Right atrium auricular region (tissue), 2 donors: ENCODE data around the gene ZNF526. TPM values are rescaled to one million over a fixed set of nuclear protein-coding genes. Genes with fewer than 3 reads are reported as not detected.
A peak's percentile ranks its signal among the peaks of the same experiment; 100 is the strongest.
"Not testable (repeated sequence)": the region's sequence is repeated elsewhere in the genome, so short reads cannot be mapped to it uniquely, and the experiment has no call there.

Experiments
- DNase-seq: peaks from one replicate; pipeline ENCODE4 v3.0.0-alpha.2; 2019; ENCODE audit warnings: low spot score
- H3K27ac ChIP-seq, 2 donors: fragments of 200-600 bp; sonication (generic); 1 replicate in 1 of 2; 2 replicates in 1 of 2; pipeline ENCODE4 v1.5.1; 2016 to 2019
- H3K27me3 ChIP-seq, 2 donors: fragments of 200-600 bp; sonication (generic); one replicate each; pipeline versions ENCODE4 v1.5.1 to v1.6.0; 2017 to 2019
- H3K36me3 ChIP-seq: fragments of 200-600 bp; sonication (generic); one replicate; pipeline ENCODE4 v1.5.1; 2016
- H3K4me1 ChIP-seq, 2 donors: fragments of 200-600 bp; sonication (generic); one replicate each; pipeline versions ENCODE4 v1.5.1 to v1.6.0; 2017 to 2019
- H3K4me3 ChIP-seq, 2 donors: fragments of 200-600 bp; sonication (generic); 1 replicate in 1 of 2; 2 replicates in 1 of 2; pipeline ENCODE4 v1.5.1; 2017 to 2019; ENCODE audit warnings: mild to moderate bottlenecking in 1 of 2, moderate library complexity in 1 of 2
- H3K9me3 ChIP-seq, 2 donors: fragments of 200-600 bp; sonication (generic); one replicate each; pipeline ENCODE4 v1.5.1; 2019
- total RNA-seq, 2 donors: library from RNA; depleted of rRNA; stranded (reverse); fragments of >200 nt; gene quantifications; one replicate each; pipeline ENCODE4 v1.1.0, GENCODE V29; 2016
- TF ChIP-seq, protein P1 (sequence below), 2 donors: fragments of 200-600 bp; sonication (generic); IDR thresholded peaks; one replicate each; pipeline ENCODE4 v1.5.1; 2019; ENCODE audit warnings: antibody characterized with exemption in 2 of 2

Gene ZNF526
- total RNA-seq, 2 donors from 2014 or later, result 2.6 to 5.4 TPM

DNA sequence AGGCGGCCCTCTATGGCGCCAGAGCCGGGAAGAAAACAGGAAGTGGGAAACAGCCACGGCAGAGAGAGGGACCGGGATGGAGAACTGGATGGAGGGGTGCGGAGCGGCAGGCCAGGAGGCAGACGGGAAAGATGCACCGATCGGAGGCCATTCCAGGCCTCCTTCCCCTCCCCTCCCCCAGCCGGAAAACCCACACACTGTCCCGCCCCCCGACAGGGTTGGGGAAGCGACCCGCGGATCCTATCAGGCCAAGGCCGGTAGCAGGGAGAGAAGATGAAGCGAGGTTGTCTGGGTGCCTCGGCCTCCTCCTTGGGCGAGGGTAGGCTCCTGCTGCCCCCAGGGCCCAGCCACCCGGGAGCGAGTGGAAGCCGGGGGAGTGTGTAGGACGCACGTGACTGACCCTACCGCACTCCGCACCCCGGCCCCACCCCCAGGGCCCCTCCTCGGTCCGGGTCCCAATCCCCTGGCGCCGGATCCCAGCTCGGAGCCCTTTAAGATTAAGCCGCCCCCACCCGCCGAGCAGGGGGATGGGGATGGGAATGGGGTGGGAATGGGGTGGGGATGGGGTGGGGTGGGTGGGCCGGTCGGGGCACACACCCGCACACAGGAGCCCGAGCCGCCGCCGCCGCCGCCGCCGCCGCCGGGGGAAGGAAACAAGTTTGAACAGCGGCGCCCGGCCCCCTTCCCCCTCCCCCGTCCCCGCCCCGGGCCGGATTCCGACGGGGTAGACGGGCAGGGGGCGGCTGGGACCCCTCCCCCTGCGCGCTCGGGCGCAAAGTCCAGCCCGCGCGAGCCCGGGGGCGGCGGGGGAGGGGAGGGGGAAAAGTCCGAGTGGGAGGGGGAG, 33.4 kb downstream of the ZNF526 start:
- peaks cover 0 to 57% of the 10 kb centered on the region in 2 donors for H3K4me1 ChIP-seq
- no peak for DNase-seq
- TF ChIP-seq, protein P1, sequence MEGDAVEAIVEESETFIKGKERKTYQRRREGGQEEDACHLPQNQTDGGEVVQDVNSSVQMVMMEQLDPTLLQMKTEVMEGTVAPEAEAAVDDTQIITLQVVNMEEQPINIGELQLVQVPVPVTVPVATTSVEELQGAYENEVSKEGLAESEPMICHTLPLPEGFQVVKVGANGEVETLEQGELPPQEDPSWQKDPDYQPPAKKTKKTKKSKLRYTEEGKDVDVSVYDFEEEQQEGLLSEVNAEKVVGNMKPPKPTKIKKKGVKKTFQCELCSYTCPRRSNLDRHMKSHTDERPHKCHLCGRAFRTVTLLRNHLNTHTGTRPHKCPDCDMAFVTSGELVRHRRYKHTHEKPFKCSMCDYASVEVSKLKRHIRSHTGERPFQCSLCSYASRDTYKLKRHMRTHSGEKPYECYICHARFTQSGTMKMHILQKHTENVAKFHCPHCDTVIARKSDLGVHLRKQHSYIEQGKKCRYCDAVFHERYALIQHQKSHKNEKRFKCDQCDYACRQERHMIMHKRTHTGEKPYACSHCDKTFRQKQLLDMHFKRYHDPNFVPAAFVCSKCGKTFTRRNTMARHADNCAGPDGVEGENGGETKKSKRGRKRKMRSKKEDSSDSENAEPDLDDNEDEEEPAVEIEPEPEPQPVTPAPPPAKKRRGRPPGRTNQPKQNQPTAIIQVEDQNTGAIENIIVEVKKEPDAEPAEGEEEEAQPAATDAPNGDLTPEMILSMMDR (IDR thresholded peaks at IDR 0.05), result no peak

DNA sequence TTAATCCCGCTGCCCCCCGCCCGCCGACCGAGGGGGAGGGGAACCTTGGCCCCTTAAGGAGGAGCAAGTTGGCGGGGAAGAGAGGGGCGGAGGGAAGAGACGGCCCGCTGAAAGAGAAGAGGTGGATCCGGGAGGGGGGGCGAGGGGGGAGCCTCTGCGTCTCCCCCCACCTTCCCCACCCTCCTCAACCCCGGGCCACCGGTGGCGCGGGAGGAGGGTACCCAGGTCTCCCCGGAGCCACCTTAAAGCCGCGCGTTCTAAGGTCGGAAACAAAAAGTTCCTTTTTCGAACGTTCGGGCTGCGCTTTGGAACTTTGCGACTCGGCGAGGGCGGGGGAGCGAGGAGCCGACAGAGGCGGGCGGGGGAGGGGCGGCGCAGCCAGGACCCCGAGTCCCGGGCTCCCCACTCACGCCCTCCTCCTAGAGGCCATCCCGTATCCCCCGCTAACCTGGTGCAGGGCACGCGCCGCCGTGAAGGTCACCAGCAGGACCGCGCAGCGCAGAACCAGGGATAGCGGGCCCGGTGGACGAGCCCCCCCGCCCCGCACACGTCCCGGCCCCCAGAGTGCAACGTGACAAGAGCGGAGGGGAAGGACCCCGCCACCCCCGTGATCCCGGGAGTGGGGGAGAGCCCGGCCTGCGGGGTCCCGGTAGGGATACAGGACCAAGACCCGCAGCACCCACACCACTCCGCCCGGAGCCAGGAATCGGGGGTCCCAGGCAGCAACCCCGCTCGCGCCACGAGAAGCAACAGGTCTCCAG, 34.2 kb downstream of the ZNF526 start:
- peak overlapping the region; percentile 94 to 97 for H3K4me3 ChIP-seq
- H3K9me3 ChIP-seq, result no peaks in the 10 kb centered on the region
- H3K27ac ChIP-seq, result peak overlapping the region; percentile 99
- peaks cover 4% of the 10 kb centered on the region for H3K36me3 ChIP-seq
- TF ChIP-seq, protein P1 (IDR thresholded peaks at IDR 0.05), result no peak
- no peaks in the 10 kb centered on the region for H3K27me3 ChIP-seq
- H3K4me1 ChIP-seq, result peaks cover 0 to 49% of the 10 kb centered on the region in 2 donors
- DNase-seq, result no peak

More for the DNA sequence above, 33.4 kb downstream of the ZNF526 start:
- Histone ChIP-seq H3K27ac (peak overlapping the region; percentile 99), H3K36me3 (peaks cover 12% of the 10 kb centered on the region), H3K27me3 (no peaks in the 10 kb centered on the region), H3K9me3 (no peaks in the 10 kb centered on the region), H3K4me3 (peak overlapping the region; percentile 94 to 97)

DNA sequence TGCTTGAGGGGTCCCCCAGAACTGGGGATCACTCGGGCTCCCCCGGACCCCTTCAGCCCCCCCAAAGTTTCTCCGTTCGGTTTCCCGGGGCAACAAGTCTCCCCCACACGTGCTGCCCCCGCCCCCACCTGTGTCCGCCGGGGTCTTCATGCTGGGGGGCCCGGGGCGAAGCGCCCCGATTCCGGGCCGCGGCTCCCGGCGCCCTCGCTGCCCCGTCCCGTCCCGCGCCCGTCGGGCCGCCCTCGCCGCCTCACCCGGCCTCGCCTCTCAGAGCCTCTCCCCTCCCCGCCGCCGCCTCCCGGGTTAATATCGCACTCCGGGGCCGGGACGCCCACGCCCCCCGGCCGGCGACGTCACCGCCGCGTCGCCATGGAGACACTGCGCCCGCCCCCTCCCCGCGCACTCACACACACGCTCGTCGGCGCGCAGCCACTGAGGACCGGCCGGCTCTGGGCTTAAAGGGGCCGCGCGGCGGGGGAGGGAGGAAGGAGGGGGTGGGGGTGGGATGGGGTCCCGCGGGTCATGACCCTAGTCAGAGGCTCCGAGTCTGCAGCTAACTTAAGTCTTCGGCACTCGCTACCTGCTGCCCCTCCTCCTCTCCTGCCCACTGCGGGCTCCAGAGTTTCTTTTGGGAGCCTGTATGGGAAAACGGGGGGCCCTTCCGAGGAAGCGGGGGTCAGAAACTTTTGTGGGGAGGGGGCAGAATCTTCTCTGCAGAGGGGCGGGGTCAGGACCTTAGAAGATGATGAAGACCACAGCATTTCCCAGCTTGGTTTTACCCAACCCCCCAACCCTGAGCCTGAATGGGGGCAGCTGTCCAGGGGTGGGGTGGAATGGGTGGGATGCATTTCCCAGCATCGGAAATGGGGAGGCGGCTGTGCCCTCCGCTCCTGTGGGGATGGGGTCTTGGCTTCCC, 35.0 kb downstream of the ZNF526 start, which contains the start of gene ERF:
Gene ERF, minus strand, starts transcription at position 279 of the 916 bp plus-strand sequence. Its CDS starts 129 bp downstream, at position 150.
- H3K36me3 ChIP-seq, result no peaks in the 10 kb centered on the region
- no peaks in the 10 kb centered on the region for H3K9me3 ChIP-seq
- TF ChIP-seq, protein P1 (IDR thresholded peaks at IDR 0.05), result no peak
- H3K27me3 ChIP-seq, result no peaks in the 10 kb centered on the region
- H3K4me1 ChIP-seq, result peaks cover 0 to 41% of the 10 kb centered on the region in 2 donors
- peak; percentile 96 for DNase-seq
- H3K4me3 ChIP-seq, result peak within 1 kb of the TSS; percentile 94 to 97
- peak within 1 kb of the TSS; percentile 99 for H3K27ac ChIP-seq

DNA sequence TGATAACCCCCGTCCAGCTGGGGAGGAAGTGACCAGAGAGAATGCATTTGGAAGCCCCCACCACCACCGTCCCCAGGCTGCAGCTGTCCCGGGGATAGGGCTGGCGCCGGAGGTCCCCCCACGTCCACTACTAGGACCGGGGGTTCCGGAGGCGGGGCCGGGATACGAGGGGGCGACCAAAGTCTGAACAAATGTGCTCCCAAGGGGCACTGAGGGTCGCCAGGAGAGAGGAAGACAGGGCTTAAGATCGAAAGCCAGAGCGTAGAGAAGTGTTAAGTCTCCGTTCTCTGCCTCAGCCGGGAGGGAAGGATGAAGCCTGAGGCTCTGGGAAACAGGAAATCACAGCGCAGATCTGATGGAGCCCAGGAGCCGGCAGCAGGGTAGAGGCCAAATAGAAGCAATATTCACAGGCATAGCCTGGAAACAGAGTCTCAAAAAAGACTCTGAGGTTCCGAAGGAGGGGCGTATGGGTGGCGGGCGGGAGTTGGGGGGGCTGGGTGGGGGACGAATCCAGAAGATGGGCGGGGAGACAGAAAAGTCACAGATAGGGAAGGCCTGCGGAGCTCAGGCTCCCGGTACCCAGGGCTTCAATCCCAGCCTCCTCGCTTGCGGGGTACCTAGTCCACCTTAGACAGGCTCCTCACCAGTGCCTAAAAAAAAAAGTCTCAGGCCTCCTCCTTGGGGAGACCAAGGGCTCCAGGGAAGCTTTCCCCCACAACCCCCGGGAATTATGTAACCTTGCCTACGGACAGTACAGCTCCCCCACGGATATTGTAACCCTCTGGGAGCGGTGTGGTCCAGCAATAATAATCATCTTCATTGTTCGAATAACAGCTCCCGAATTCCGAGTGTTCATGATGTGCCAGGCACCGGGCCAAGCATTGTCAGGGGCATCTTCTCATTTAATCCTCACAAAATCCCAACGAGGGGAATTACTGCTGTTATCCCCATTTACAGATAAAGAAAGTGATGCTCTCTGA, 35.9 kb downstream of the ZNF526 start:
- H3K4me1 ChIP-seq, result peaks cover 0 to 32% of the 10 kb centered on the region in 2 donors
- DNase-seq, result no peak
- H3K36me3 ChIP-seq, result no peaks in the 10 kb centered on the region
- no peaks in the 10 kb centered on the region for H3K27me3 ChIP-seq
- H3K9me3 ChIP-seq, result no peaks in the 10 kb centered on the region
- TF ChIP-seq, protein P1 (IDR thresholded peaks at IDR 0.05), result no peak
- peak overlapping the region; percentile 99 for H3K27ac ChIP-seq
- H3K4me3 ChIP-seq, result peak overlapping the region; percentile 94 to 97

DNA sequence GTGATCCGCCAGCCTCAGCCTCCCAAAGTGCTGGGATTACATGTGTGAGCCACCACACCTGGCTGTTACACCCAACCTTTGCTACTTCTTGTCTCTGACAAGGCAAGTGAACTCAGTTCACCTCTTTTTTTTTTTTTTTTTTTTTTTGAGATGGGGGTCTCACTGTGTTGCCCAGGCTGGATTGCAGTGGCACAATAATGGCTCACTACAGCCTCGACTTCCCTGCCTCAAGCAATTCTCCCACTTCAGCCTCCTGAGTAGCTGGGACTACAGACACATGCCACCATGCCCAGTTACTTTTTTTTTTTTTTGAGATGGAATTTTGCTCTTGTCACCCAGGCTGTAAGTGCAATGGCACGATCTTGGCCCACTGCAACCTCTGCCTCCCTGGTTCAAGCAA, 37.7 kb downstream of the ZNF526 start:
- not testable (repeated sequence) for H3K27ac ChIP-seq, DNase-seq

More for the DNA sequence above, 37.7 kb downstream of the ZNF526 start:
- H3K36me3 ChIP-seq, H3K9me3 ChIP-seq, H3K4me3 ChIP-seq, H3K27me3 ChIP-seq: not testable (repeated sequence)
- peaks cover 0 to 14% of the 10 kb centered on the region in 2 donors for H3K4me1 ChIP-seq
